NCI-H345 (cell line): ENCODE data around the gene RBM42.

Experiments used
- DNase-seq: peaks from one replicate; lab custom pipeline; 2025; lab: John Stamatoyannopoulos, UW

Gene RBM42

DNA sequence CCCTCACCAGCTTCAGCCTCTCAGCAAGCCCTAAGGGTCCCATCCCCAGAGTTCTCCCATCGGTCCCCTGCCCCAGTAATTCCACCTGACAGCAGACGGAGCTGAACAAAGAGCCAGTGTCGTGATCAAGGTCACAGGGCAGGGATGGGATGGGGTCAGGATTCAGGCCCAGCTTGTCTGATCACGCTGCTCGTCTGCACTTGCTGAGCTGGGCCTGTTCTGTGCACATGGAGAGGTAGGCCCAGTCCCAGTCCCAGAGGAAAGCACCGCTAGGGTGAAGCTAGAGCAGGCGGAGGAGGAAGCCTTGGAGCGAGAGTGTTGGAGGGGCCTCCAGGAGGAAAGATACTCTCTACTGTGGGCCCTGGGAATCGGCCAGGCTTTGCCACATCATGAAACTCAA is 7.1 kb upstream of the RBM42 start:
- no peak for DNase-seq

DNA sequence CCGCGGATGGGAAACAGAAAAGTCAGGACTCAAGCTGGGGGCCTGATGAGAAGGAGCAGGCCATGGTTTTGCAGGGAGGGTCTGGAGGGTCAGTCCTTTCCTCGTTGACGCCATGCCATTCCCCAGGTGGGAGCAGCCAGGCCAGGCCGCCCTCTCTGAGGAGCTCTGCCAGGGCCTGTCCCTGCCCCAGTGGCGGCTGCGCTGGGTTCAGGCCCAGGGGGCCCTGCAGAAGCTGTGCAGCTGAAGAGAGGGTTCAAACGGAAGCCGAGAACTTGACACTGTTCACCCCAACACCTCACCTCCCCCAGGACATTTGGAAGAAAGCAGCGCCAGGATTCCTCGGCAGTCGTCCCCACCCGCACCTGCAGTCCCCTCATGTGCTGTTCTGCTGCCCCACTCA is 6.1 kb upstream of the RBM42 start:
- no peak for DNase-seq

GRCh38 chr19:35623327-35624010 is 5.4 kb upstream of the RBM42 start:
- DNase-seq: no peak

GRCh38 chr19:35628264-35628564 is 622 bp upstream of the RBM42 start:
- DNase-seq: no peak

DNA sequence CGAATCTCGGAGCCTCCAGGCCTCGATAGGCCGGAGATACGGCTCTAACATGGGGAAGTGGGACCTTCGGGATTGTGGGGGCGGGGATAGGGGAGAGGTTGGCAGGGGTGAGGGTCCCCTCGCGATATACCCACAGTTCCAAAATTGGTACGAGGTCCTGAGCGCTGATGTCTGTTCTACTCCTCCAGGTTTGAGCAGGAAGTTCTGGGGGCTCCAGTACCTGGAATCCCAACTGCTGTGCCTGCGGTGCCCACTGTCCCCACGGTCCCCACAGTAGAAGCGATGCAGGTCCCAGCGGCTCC is 447 bp downstream of the RBM42 start:
- no peak for DNase-seq

DNA sequence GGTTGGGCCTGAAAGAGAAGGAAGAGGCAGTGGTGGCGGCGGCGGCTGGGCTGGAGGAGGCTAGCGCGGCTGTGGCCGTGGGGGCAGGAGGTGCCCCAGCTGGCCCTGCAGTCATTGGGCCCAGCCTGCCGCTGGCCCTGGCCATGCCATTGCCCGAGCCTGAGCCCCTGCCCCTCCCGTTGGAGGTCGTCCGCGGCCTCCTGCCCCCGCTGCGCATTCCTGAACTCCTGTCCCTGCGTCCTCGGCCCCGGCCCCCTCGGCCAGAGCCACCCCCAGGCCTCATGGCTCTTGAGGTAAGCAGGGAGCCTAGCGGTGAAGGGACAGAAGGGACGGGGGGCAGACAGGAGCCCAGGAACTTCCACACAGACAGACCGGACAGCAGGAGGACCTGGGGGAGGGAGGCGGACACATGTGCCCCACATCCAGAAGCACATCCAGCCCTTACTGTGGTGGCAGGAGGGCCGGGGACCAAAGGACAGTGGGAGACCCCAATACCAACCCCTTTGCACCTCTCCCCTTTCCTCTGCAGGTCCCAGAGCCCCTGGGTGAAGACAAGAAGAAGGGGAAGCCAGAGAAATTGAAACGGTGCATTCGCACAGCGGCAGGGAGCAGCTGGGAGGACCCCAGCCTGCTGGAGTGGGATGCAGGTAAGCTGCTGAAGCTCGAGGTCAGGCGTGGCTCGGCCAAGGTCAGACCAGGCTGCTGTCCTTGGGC is 5.0 kb downstream of the RBM42 start:
- DNase-seq: no peak

DNA sequence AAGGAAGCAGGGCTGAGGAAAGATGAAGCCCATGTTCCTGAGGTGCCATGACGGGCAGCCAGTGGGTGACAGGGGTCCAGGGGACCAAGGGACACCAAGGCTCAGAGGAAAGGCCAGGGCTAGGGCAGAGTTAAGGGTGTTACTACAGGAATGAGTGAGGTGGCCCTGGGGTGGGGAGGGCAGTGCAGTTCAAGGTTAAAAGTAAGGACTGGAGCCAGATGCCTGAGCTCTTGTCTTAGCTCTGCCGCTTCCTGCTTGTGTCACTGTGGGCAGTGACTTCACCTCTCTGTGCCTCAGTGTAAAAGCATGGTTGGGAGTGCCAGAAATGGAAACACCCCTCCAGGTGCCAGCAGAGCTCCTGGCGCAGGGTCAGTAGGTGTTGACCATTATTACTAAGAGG is 7.8 kb downstream of the RBM42 start:
- DNase-seq: no peak

GRCh38 chr19:35637165-35637564 is 8.3 kb downstream of the RBM42 start:
- DNase-seq: no peak

DNA sequence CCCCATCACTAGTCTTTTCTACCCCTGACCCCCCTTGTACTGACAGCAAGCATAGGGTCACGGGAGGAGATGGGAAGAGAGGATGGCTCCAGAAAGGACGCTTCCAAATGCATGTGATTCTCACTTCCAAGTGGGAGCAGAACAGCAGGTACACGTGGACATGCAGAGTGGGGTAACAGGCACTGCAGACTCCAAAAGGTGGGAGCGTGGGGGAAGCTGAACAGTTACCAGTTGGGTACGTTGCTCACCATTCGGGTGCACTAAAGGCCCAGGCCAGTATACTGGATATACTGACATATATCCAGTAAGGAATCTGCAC is 10.4 kb downstream of the RBM42 start:
- DNase-seq: no peak

GRCh38 chr19:35639863-35640262 is 11.0 kb downstream of the RBM42 start:
- DNase-seq: no peak

DNA sequence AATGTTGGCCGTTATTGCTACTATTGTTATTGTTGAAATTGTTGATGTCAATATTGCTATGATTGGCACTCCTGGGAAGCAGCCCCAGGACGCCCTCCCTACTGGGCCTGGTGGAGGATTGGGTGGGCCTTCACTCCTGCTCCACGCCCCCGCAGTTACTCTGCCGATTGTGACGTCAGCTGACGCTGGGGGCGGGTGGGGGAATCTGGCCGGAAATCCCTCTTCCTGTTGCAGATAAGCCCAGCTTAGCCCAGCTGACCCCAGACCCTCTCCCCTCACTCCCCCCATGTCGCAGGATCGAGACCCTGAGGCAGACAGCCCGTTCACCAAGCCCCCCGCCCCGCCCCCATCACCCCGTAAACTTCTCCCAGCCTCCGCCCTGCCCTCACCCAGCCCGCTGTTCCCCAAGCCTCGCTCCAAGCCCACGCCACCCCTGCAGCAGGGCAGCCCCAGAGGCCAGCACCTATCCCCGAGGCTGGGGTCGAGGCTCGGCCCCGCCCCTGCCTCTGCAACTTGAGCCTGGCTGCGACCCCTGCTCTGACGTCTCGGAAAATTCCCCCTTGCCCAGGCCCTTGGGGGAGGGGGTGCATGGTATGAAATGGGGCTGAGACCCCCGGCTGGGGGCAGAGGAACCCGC is 12.8 kb downstream of the RBM42 start, which contains the start of gene ETV2:
Gene ETV2, plus strand, starts transcription at position 231 of the 637 bp plus-strand sequence. CDS start 716 bp downstream, outside the sequence.
- no peak for DNase-seq

DNA sequence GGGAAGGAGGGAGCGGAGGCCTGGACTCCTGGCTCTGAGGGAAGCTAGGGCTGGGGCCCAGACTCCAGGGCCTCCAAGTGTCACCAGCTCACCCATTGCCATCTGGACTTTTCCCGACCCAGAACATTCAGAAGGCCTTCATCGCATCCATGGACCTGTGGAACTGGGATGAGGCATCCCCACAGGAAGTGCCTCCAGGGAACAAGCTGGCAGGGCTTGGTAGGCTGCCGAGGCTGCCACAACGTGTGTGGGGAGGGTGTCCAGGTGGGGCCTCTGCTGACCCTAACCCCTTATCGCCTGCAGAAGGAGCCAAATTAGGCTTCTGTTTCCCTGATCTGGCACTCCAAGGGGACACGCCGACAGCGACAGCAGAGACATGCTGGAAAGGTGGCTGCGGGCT is 13.5 kb downstream of the RBM42 start:
- no peak for DNase-seq

DNA sequence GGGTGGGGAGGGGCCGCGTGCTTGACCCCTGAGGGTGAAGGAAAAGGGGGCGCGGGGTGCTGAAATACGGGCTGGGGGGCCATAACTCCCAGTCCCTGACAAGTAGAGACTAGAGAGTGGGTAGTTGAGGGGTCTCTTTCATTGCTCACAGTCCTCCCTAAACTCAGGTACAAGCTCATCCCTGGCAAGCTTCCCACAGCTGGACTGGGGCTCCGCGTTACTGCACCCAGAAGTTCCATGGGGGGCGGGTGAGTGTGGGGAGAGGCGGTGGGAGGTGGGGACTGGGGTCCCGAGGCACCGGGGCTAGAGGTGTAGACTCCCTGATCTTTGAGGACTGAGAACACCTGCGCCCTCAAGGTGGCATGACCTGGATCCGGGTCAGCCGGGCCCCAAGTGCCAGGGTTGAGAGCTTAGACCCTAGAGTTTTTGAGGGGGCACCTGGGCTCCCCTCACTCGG is 14.0 kb downstream of the RBM42 start:
- DNase-seq: no peak

GRCh38 chr19:35643255-35644205 is 14.7 kb downstream of the RBM42 start:
- peak; percentile 99 for DNase-seq

GRCh38 chr19:35644206-35644986 is 15.6 kb downstream of the RBM42 start:
- DNase-seq: peak; percentile 100

GRCh38 chr19:35644987-35645679 is 16.3 kb downstream of the RBM42 start:
- peak; percentile 95 for DNase-seq

DNA sequence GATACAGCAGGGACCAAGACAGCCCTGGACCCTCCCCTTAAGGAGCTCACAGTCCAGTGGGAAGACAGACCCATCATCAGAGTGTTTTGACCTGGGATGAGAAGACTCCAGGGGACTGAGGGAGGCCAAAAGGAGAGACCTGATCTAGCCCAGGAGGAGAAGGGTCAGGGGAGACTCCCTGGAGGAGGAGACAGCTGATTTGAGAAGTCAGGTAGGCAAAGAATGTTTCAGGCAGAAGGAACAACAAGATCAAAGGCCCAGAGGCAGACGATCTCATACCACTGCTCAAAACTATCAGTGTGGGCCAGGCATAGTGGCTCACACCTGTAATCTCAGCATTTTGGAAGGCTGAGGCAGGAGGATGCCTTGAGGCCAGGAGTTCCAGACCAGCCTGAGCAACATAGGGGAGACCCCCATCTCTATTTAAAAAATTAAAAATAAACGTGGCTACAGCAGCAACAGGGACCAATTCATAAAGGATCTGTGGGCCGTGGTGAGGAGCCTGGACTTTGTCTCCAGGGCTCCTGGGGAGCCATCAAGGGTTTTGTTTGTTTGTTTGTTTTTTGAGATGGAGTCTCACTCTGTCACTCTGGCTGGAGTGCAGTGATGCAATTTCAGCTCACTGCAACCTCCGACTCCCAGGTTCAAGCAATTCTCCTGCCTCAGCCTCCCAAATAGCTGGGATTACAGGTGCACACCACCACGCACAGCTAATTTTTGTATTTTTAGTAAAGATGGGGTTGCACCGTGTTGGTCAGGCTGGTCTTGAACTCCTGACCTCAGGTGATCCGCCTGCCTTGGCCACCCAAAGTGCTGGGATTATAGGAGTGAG is 17.1 kb downstream of the RBM42 start:
- DNase-seq: no peak

DNA sequence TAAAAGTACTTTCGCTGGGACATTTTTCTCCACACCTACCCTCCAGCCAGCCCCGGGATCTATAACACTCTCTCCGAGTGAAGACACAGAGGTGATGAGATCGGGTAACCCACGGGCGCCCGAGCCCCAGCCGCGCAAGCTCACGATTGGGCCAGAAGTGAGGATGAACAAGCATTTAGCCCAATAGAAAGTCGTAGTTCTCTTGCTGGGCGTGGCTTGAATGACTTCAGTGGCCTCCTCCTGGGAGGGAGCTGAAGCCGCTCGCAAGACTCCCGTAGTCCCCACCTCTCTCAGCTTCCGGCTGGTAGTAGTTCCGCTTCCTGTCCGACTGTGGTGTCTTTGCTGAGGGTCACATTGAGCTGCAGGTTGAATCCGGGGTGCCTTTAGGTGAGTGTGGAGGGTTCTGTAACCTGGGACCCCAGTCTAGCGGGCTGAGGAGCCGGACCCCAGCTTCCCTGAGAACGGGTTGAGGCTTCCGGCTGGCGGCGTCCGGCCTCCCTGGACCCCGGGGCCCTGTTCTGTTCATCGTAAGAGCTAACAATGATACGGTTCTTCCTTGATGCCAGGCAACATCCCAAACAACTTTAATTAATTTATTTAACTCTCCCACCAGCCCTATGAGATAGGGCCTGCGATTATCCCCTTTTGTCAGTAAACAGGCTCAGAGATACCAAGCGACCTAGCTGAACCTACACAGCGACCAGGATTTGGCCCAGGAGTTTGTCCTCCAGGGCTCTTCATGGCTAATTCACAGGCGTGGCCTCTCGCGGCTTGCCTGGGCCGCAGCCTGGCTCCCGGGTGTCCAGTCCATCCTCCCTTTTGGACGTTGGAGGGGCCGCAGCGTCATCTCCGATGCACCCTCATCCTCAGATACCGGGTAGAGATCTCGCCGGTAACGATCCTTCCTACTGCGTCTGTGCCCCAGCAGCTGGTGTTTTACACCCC is 19.5 kb downstream of the RBM42 start, which contains the start of gene COX6B1:
Gene COX6B1, plus strand, starts transcription at position 307 of the 945 bp plus-strand sequence. CDS start 2,921 bp downstream, outside the sequence.
- DNase-seq: peak; percentile 100

- no peak for DNase-seq
These were observed 21.7 kb downstream of the RBM42 start for GRCh38 chr19:35650581-35650980.
